Measurements from ENCODE around the gene ST6GALNAC1.

Gene ST6GALNAC1

GRCh38 chr17:76575570-76575969 is 68.0 kb downstream of the ST6GALNAC1 start:
- no peak for DNase-seq

All from NCI-H146 (cell line).